Loucy (cell line): ENCODE results near the gene CNP.

Experiments used
- CTCF ChIP-seq: fragments of 200-600 bp; sonication (generic); conservative IDR thresholded peaks from 2 replicates; pipeline ENCODE4 v1.5.1; 2014; ENCODE audit warnings: mild to moderate bottlenecking, antibody characterized with exemption, low read length
- EZH2phosphoT487 ChIP-seq: fragments of 200-600 bp; IDR thresholded peaks from 2 replicates; pipeline ENCODE4 v1.6.1; 2018; ENCODE audit warnings: antibody characterized with exemption, mild to moderate bottlenecking, moderate library complexity, borderline replicate concordance

DNA sequence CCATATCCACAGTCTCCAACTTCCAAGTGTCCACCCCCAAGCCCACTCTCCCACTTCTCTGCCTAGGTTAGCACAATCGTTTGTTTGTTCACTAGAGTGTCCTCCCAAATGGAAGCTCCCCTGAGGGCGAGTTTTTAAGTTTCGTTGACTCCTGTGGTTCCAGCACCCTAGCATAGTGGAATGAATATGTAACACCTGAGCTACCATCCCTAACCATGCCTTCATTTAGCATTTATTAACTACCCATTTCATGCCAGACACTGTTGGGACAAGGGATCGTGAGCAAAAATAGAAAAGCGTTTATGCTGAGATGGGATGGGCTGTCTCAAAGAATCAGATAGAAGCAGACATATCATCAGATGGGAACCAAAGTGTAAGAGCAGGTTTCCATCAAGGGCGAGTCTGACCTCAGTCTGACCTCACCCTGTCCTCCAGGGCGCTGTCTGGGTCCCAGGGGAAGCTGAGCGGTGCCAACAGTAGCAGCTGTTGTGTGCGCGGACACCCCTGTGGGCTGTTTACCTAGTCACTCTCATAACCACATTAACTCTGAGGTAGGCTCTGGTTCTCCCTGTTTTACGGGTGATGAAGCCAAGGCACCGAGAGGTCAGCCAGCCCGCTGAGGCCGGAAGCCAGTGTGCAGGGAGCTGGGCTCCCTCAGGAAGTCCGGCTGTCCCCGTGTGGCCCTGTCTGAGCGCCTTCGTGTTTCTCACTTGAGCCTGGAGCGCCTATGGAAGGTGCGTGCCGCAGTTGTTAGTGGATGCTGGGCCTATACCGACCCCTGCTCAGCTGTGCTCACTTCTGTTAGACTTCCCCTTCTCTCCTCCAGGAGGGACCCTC is 6.2 kb downstream of the CNP start:
- TF ChIP-seq CTCF (no peak), EZH2phosphoT487 (no peak)
